ENCODE data around the gene GRID2. TPM values are rescaled to one million over a fixed set of nuclear protein-coding genes. Genes with fewer than 3 reads are reported as not detected.

Gene GRID2
- total and polyA plus RNA-seq, 10 of the 15 experiments (the other 5 are each of a cell fraction or from before 2014, with no cell fraction given), result not detected

DNA sequence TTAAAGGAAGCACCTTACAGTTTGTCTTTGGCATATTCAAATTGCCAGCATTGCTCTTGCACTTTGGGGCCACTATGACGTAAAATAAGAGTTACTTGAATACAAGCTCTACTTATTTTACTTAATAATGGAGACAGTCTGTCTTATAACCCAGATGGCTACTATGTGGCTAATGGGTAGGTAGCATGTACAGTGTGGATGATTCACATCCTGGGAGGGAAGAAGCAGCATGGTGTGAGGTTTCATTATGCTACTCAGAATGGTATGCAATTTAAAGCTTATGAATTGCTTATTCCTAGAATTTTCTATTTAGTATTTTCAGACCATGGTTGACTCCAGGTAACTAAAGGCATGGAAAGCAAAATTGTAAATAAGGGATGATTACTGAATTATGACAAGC is 763.0 kb downstream of the GRID2 start:
- TF ChIP-seq ASH2L (IDR thresholded peaks at IDR 0.05; ENCODE audit: borderline replicate concordance, low read depth), result no peak
- no peak for TF ChIP-seq ZBED1 (IDR thresholded peaks at IDR 0.05; ENCODE audit: borderline replicate concordance)
- TF ChIP-seq SREBF2 (IDR thresholded peaks at IDR 0.05; ENCODE audit: low read length), result no peak
- TF ChIP-seq ZSCAN29 (IDR thresholded peaks at IDR 0.05), result no peak
- TF ChIP-seq, protein P1, sequence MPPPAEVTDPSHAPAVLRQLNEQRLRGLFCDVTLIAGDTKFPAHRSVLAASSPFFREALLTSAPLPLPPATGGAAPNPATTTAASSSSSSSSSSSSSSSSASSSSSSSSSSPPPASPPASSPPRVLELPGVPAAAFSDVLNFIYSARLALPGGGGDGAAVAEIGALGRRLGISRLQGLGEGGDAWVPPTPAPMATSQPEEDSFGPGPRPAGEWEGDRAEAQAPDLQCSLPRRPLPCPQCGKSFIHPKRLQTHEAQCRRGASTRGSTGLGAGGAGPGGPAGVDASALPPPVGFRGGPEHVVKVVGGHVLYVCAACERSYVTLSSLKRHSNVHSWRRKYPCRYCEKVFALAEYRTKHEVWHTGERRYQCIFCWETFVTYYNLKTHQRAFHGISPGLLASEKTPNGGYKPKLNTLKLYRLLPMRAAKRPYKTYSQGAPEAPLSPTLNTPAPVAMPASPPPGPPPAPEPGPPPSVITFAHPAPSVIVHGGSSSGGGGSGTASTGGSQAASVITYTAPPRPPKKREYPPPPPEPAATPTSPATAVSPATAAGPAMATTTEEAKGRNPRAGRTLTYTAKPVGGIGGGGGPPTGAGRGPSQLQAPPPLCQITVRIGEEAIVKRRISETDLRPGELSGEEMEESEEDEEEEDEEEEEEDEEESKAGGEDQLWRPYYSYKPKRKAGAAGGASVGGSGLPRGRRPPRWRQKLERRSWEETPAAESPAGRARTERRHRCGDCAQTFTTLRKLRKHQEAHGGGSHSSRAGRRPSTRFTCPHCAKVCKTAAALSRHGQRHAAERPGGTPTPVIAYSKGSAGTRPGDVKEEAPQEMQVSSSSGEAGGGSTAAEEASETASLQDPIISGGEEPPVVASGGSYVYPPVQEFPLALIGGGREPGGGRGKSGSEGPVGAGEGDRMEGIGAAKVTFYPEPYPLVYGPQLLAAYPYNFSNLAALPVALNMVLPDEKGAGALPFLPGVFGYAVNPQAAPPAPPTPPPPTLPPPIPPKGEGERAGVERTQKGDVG (CRISPR knock-in tag; IDR thresholded peaks at IDR 0.05), result no peak
- no peak for TF ChIP-seq GATAD2B (conservative IDR thresholded peaks at IDR 0.05; ENCODE audit: low read depth)
- no peak for TF ChIP-seq ETV6 (conservative IDR thresholded peaks at IDR 0.05 in 1 of 2, IDR thresholded peaks at IDR 0.05 in 1 of 2; ENCODE audit: borderline replicate concordance in 1 of 2, low read depth in 1 of 2)
- no peak for TF ChIP-seq RB1 (IDR thresholded peaks at IDR 0.05; ENCODE audit: borderline replicate concordance)
- TF ChIP-seq TBL1XR1 (IDR thresholded peaks at IDR 0.05; ENCODE audit: low read depth, low read length), result no peak
- TF ChIP-seq, protein P2, sequence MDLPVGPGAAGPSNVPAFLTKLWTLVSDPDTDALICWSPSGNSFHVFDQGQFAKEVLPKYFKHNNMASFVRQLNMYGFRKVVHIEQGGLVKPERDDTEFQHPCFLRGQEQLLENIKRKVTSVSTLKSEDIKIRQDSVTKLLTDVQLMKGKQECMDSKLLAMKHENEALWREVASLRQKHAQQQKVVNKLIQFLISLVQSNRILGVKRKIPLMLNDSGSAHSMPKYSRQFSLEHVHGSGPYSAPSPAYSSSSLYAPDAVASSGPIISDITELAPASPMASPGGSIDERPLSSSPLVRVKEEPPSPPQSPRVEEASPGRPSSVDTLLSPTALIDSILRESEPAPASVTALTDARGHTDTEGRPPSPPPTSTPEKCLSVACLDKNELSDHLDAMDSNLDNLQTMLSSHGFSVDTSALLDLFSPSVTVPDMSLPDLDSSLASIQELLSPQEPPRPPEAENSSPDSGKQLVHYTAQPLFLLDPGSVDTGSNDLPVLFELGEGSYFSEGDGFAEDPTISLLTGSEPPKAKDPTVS (IDR thresholded peaks at IDR 0.05; ENCODE audit: low read depth, low read length), result no peak
- no peak for TF ChIP-seq POLR2AphosphoS5 (IDR thresholded peaks at IDR 0.05; ENCODE audit: low read length)
- TF ChIP-seq SMARCA5 (IDR thresholded peaks at IDR 0.05), result no peak
- TF ChIP-seq, protein P3, sequence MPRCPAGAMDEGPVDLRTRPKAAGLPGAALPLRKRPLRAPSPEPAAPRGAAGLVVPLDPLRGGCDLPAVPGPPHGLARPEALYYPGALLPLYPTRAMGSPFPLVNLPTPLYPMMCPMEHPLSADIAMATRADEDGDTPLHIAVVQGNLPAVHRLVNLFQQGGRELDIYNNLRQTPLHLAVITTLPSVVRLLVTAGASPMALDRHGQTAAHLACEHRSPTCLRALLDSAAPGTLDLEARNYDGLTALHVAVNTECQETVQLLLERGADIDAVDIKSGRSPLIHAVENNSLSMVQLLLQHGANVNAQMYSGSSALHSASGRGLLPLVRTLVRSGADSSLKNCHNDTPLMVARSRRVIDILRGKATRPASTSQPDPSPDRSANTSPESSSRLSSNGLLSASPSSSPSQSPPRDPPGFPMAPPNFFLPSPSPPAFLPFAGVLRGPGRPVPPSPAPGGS (IDR thresholded peaks at IDR 0.05; ENCODE audit: borderline replicate concordance, insufficient read depth, low read depth, low read length, poor library complexity, severe bottlenecking), result no peak
- no peak for TF ChIP-seq KLF5 (IDR thresholded peaks at IDR 0.05; ENCODE audit: partially characterized antibody)
- TF ChIP-seq, protein P4, sequence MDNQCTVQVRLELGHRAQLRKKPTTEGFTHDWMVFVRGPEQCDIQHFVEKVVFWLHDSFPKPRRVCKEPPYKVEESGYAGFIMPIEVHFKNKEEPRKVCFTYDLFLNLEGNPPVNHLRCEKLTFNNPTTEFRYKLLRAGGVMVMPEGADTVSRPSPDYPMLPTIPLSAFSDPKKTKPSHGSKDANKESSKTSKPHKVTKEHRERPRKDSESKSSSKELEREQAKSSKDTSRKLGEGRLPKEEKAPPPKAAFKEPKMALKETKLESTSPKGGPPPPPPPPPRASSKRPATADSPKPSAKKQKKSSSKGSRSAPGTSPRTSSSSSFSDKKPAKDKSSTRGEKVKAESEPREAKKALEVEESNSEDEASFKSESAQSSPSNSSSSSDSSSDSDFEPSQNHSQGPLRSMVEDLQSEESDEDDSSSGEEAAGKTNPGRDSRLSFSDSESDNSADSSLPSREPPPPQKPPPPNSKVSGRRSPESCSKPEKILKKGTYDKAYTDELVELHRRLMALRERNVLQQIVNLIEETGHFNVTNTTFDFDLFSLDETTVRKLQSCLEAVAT (IDR thresholded peaks at IDR 0.05), result no peak
- TF ChIP-seq FOS (IDR thresholded peaks at IDR 0.05; ENCODE audit: borderline replicate concordance, extremely low read depth, insufficient read length), result no peak
- TF ChIP-seq, protein P5, sequence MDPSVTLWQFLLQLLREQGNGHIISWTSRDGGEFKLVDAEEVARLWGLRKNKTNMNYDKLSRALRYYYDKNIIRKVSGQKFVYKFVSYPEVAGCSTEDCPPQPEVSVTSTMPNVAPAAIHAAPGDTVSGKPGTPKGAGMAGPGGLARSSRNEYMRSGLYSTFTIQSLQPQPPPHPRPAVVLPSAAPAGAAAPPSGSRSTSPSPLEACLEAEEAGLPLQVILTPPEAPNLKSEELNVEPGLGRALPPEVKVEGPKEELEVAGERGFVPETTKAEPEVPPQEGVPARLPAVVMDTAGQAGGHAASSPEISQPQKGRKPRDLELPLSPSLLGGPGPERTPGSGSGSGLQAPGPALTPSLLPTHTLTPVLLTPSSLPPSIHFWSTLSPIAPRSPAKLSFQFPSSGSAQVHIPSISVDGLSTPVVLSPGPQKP (IDR thresholded peaks at IDR 0.05; ENCODE audit: low read depth, low read length), result no peak

More for the DNA sequence above, 763.0 kb downstream of the GRID2 start:
- CTCF ChIA-PET, result no interaction called here
- no peaks in the 10 kb centered on the region for H3K27me3 ChIP-seq (replicated peaks in 1 of 2; ENCODE audit: control insufficient read depth in 2 of 2, insufficient read depth in 2 of 2, low read length in 1 of 2)
- H3K4me2 ChIP-seq (ENCODE audit: control insufficient read depth, insufficient read depth), result no peak overlapping the region
- no peak for FAIRE-seq
- H3K27ac ChIP-seq (ENCODE audit: control insufficient read depth, insufficient read depth), result no peak overlapping the region
- H3K9me3 ChIP-seq (replicated peaks; ENCODE audit: control insufficient read depth, insufficient read depth, low read length), result no peaks in the 10 kb centered on the region
- no peak for ATAC-seq
- BruUV-seq (replicated peaks), result no TSS peak
- H3K79me2 ChIP-seq (ENCODE audit: control insufficient read depth, insufficient read depth, low read length), result no peaks in the 10 kb centered on the region
- H3K4me3 ChIP-seq, result no peak overlapping the region
- H3K36me3 ChIP-seq (ENCODE audit: control insufficient read depth in 2 of 2, insufficient read depth in 2 of 2, low read length in 1 of 2), result no peaks in the 10 kb centered on the region
- H2AFZ ChIP-seq (ENCODE audit: control insufficient read depth, low read depth, low read length), result no peak overlapping the region
- in situ Hi-C loops (cut with MboI) (no loop called here), intact Hi-C loops (cut with micrococcal nuclease; ENCODE audit: unreplicated experiment) (no loop called here)
- H3K9ac ChIP-seq (ENCODE audit: control insufficient read depth, insufficient read depth, low read length), result no peak overlapping the region
- no peaks in the 10 kb centered on the region for H3K4me1 ChIP-seq (ENCODE audit: control insufficient read depth, insufficient read depth, low read length)
- 0% methylated on average over 1 of the region's 1 CpG for WGBS (ENCODE audit: insufficient coverage, insufficient replicate concordance, low lambda C conversion rate, missing lambda C conversion rate)
- SMC1A ChIA-PET (ENCODE audit: uncharacterized antibody, unreplicated experiment), result interaction anchor here (1.0 kb wide), 1 partner anchor 27 kb away, joined by 3 read pairs; no protein-coding TSS in a partner anchor
- RAD21 ChIA-PET (ENCODE audit: unreplicated experiment), result no interaction called here
- DNase-seq (ENCODE audit: low read depth, low spot score), result no peak
- POLR2A ChIA-PET, result no interaction called here
- H4K20me1 ChIP-seq (ENCODE audit: control insufficient read depth, insufficient read depth), result no peaks in the 10 kb centered on the region

All from GM12878 (cell line).